ENCODE measurements around the gene BCAR3. TPM values are rescaled to one million over a fixed set of nuclear protein-coding genes. Genes with fewer than 3 reads are reported as not detected.

The BCAR3 gene
- total RNA-seq, result 45.6 and 52.0 TPM in 2 replicates

GRCh38 chr1:93681101-93681988 is at the start of gene BCAR3:
TSS of gene BCAR3 (minus strand) at chr1:93681837. CDS start at chr1:93674930, 6,907 bp downstream.

Other genes starting within 250 kb of the BCAR3 start
- 68.2 and 71.9 TPM in 2 replicates for gene FNBP1L, start 233.7 kb downstream of the BCAR3 start, total RNA-seq
- 25.8 and 27.9 TPM in 2 replicates for gene DNTTIP2, start 197.4 kb upstream of the BCAR3 start, total RNA-seq
- 17.2 and 19.3 TPM in 2 replicates for gene GCLM, start 227.6 kb upstream of the BCAR3 start, total RNA-seq